ENCODE data around the gene LRRC59.

The LRRC59 gene

DNA sequence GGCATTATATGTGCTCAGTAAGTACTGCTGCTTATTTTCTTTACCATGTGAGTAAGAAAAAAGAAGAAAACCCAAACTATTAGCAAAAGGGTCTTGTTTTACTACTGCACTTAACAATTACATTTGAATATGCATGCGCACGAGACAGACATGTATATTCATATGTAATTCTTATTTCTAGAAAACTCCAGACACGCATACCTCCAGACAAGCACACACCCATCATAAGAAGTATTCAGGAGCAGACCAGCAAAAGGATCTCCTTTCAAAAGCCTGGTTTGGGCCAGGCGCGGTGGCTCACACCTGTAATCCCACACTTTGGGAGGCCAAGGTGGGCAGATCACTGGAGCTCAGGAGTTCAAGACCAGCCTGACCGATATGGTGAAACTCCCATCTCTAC lies 7.8 kb downstream of the LRRC59 start:
- no peak for DNase-seq
- H3K4me3 ChIP-seq (ENCODE audit: insufficient read depth, low read depth, low read length, poor library complexity, severe bottlenecking): no peak overlapping the region
- H3K36me3 ChIP-seq (ENCODE audit: control insufficient read depth, insufficient read depth, low read length): peaks cover 93% of the 10 kb centered on the region
- no peaks in the 10 kb centered on the region for H3K9me3 ChIP-seq (ENCODE audit: control insufficient read depth, low read length)
- H3K27ac ChIP-seq (ENCODE audit: insufficient read depth, low read length, poor library complexity, severe bottlenecking): no peak overlapping the region
- no peaks in the 10 kb centered on the region for H3K4me1 ChIP-seq (ENCODE audit: control insufficient read depth, insufficient read depth, low read length, poor library complexity, severe bottlenecking)
- no peaks in the 10 kb centered on the region for H3K27me3 ChIP-seq (replicated peaks; ENCODE audit: control insufficient read depth, insufficient read depth, low read length, poor library complexity, severe bottlenecking)

- Histone ChIP-seq H3K9me3 (ENCODE audit: control insufficient read depth, low read length) (no peaks in the 10 kb centered on the region), H3K4me1 (ENCODE audit: control insufficient read depth, insufficient read depth, low read length, poor library complexity, severe bottlenecking) (no peaks in the 10 kb centered on the region), H3K27me3 (replicated peaks; ENCODE audit: control insufficient read depth, insufficient read depth, low read length, poor library complexity, severe bottlenecking) (no peaks in the 10 kb centered on the region), H3K27ac (ENCODE audit: insufficient read depth, low read length, poor library complexity, severe bottlenecking) (no peak overlapping the region), H3K4me3 (ENCODE audit: insufficient read depth, low read depth, low read length, poor library complexity, severe bottlenecking) (no peak overlapping the region), H3K36me3 (ENCODE audit: control insufficient read depth, insufficient read depth, low read length) (peaks cover 93% of the 10 kb centered on the region)
- no peak for DNase-seq
These were observed 8.6 kb downstream of the LRRC59 start for GRCh38 chr17:50388728-50389127.

GRCh38 chr17:50386510-50386909 lies 10.8 kb downstream of the LRRC59 start:
- Histone ChIP-seq H3K27ac (ENCODE audit: insufficient read depth, low read length, poor library complexity, severe bottlenecking) (no peak overlapping the region), H3K27me3 (replicated peaks; ENCODE audit: control insufficient read depth, insufficient read depth, low read length, poor library complexity, severe bottlenecking) (no peaks in the 10 kb centered on the region), H3K4me3 (ENCODE audit: insufficient read depth, low read depth, low read length, poor library complexity, severe bottlenecking) (no peak overlapping the region), H3K4me1 (ENCODE audit: control insufficient read depth, insufficient read depth, low read length, poor library complexity, severe bottlenecking) (no peaks in the 10 kb centered on the region), H3K9me3 (ENCODE audit: control insufficient read depth, low read length) (no peaks in the 10 kb centered on the region), H3K36me3 (ENCODE audit: control insufficient read depth, insufficient read depth, low read length) (peaks cover 93% of the 10 kb centered on the region)
- no peak for DNase-seq

- H3K27me3 ChIP-seq (replicated peaks; ENCODE audit: control insufficient read depth, insufficient read depth, low read length, poor library complexity, severe bottlenecking): no peaks in the 10 kb centered on the region
- peaks cover 65% of the 10 kb centered on the region for H3K36me3 ChIP-seq (ENCODE audit: control insufficient read depth, insufficient read depth, low read length)
These were observed 14.4 kb downstream of the LRRC59 start for GRCh38 chr17:50382931-50383330.

GRCh38 chr17:50381920-50382319 lies 15.4 kb downstream of the LRRC59 start:
- no peak for DNase-seq
- Histone ChIP-seq H3K4me1 (ENCODE audit: control insufficient read depth, insufficient read depth, low read length, poor library complexity, severe bottlenecking) (no peaks in the 10 kb centered on the region), H3K9me3 (ENCODE audit: control insufficient read depth, low read length) (no peaks in the 10 kb centered on the region), H3K27ac (ENCODE audit: insufficient read depth, low read length, poor library complexity, severe bottlenecking) (no peak overlapping the region), H3K27me3 (replicated peaks; ENCODE audit: control insufficient read depth, insufficient read depth, low read length, poor library complexity, severe bottlenecking) (no peaks in the 10 kb centered on the region), H3K4me3 (ENCODE audit: insufficient read depth, low read depth, low read length, poor library complexity, severe bottlenecking) (no peak overlapping the region), H3K36me3 (ENCODE audit: control insufficient read depth, insufficient read depth, low read length) (peaks cover 55% of the 10 kb centered on the region)

More at GRCh38 chr17:50382931-50383330, 14.4 kb downstream of the LRRC59 start:
- no peak for DNase-seq
- Histone ChIP-seq H3K27ac (ENCODE audit: insufficient read depth, low read length, poor library complexity, severe bottlenecking) (no peak overlapping the region), H3K9me3 (ENCODE audit: control insufficient read depth, low read length) (no peaks in the 10 kb centered on the region), H3K4me1 (ENCODE audit: control insufficient read depth, insufficient read depth, low read length, poor library complexity, severe bottlenecking) (no peaks in the 10 kb centered on the region), H3K4me3 (ENCODE audit: insufficient read depth, low read depth, low read length, poor library complexity, severe bottlenecking) (no peak overlapping the region)

DNA sequence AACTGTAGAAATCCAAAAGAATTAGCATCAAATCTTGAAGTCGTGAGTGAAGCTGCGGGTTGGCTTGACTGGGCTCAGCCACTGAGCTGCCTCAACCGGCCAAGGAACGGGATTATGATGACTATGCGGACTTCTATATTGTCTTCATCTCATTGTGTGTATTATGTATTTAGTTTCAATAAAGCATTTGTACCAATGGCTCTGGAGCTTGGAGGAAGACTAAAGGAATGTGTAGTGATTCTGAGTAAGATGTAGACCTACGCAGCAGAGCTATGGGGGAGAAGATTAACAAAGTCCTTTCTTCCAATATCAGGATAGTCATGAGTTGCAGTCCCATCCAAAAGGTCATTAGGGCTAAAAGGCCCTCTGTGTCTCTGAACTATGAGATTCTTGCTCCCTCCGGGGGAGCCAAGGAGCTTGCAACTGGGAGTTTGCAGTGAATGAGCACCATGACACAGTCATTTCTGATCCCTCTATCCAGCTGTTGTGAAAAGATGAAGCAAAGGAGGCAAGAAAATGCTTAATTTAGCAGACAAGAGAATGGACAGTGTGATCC lies 16.0 kb downstream of the LRRC59 start:
- no peak overlapping the region for H3K4me3 ChIP-seq (ENCODE audit: insufficient read depth, low read depth, low read length, poor library complexity, severe bottlenecking)
- H3K36me3 ChIP-seq (ENCODE audit: control insufficient read depth, insufficient read depth, low read length): peaks cover 50% of the 10 kb centered on the region
- DNase-seq: no peak
- no peaks in the 10 kb centered on the region for H3K4me1 ChIP-seq (ENCODE audit: control insufficient read depth, insufficient read depth, low read length, poor library complexity, severe bottlenecking)
- no peaks in the 10 kb centered on the region for H3K9me3 ChIP-seq (ENCODE audit: control insufficient read depth, low read length)
- H3K27me3 ChIP-seq (replicated peaks; ENCODE audit: control insufficient read depth, insufficient read depth, low read length, poor library complexity, severe bottlenecking): no peaks in the 10 kb centered on the region
- no peak overlapping the region for H3K27ac ChIP-seq (ENCODE audit: insufficient read depth, low read length, poor library complexity, severe bottlenecking)

- DNase-seq: no peak
- Histone ChIP-seq H3K27ac (ENCODE audit: insufficient read depth, low read length, poor library complexity, severe bottlenecking) (no peak overlapping the region), H3K36me3 (ENCODE audit: control insufficient read depth, insufficient read depth, low read length) (peaks cover 43% of the 10 kb centered on the region), H3K4me3 (ENCODE audit: insufficient read depth, low read depth, low read length, poor library complexity, severe bottlenecking) (no peak overlapping the region), H3K27me3 (replicated peaks; ENCODE audit: control insufficient read depth, insufficient read depth, low read length, poor library complexity, severe bottlenecking) (no peaks in the 10 kb centered on the region), H3K4me1 (ENCODE audit: control insufficient read depth, insufficient read depth, low read length, poor library complexity, severe bottlenecking) (no peaks in the 10 kb centered on the region), H3K9me3 (ENCODE audit: control insufficient read depth, low read length) (no peaks in the 10 kb centered on the region)
These were observed 16.7 kb downstream of the LRRC59 start for GRCh38 chr17:50380369-50381259.

- Histone ChIP-seq H3K27ac (ENCODE audit: insufficient read depth, low read length, poor library complexity, severe bottlenecking) (no peak overlapping the region), H3K4me3 (ENCODE audit: insufficient read depth, low read depth, low read length, poor library complexity, severe bottlenecking) (no peak overlapping the region), H3K36me3 (ENCODE audit: control insufficient read depth, insufficient read depth, low read length) (peaks cover 33% of the 10 kb centered on the region), H3K27me3 (replicated peaks; ENCODE audit: control insufficient read depth, insufficient read depth, low read length, poor library complexity, severe bottlenecking) (no peaks in the 10 kb centered on the region), H3K9me3 (ENCODE audit: control insufficient read depth, low read length) (no peaks in the 10 kb centered on the region), H3K4me1 (ENCODE audit: control insufficient read depth, insufficient read depth, low read length, poor library complexity, severe bottlenecking) (no peaks in the 10 kb centered on the region)
- no peak for DNase-seq
These were observed 17.8 kb downstream of the LRRC59 start for GRCh38 chr17:50379351-50380132.

DNA sequence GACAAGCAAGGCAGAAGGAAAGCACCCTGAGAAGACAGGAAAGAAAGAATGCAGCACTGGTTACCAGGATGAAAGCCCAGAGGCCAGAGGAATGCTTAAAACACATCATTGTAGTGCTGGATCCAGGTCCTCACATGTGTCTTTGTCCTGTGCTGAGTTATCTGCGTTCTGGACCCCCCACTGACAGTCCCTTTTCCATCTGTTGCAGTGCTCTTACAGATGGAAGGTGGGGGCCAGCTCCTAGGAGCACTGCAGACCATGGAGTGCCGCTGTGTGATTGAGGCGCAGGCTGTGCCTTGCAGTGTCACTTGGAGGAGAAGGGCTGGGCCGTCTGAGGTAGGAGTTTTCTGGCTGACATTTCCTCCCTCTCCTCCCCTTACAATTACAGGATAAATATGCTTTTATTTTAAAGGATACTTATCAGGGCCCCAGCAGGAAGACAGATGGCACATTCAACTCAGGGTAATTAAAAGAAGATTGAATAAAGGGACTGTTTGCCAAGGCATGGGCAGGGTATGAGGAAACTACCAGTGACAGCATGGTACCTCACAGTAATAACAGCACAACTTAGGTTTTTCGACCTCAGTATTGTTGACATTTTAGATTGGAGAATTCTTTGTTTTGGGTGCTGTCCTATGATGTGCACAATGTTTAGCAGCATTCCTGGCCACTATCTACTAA lies 21.3 kb downstream of the LRRC59 start:
- Histone ChIP-seq H3K27me3 (replicated peaks; ENCODE audit: control insufficient read depth, insufficient read depth, low read length, poor library complexity, severe bottlenecking) (no peaks in the 10 kb centered on the region), H3K4me1 (ENCODE audit: control insufficient read depth, insufficient read depth, low read length, poor library complexity, severe bottlenecking) (peaks cover 16% of the 10 kb centered on the region), H3K27ac (ENCODE audit: insufficient read depth, low read length, poor library complexity, severe bottlenecking) (no peak overlapping the region), H3K4me3 (ENCODE audit: insufficient read depth, low read depth, low read length, poor library complexity, severe bottlenecking) (no peak overlapping the region), H3K9me3 (ENCODE audit: control insufficient read depth, low read length) (no peaks in the 10 kb centered on the region), H3K36me3 (ENCODE audit: control insufficient read depth, insufficient read depth, low read length) (no peaks in the 10 kb centered on the region)
- DNase-seq: no peak

Measured in effector memory CD4-positive, alpha-beta T cell (primary cell).